GM18909 (cell line): ENCODE data around the gene KLLN.
A peak's percentile ranks its signal among the peaks of the same experiment; 100 is the strongest.
"Not testable (repeated sequence)": the region's sequence is repeated elsewhere in the genome, so short reads cannot be mapped to it uniquely, and the experiment has no call there.

Experiments
- ATAC-seq: cut with Tn5 transposase; IDR thresholded peaks from one replicate; pipeline ENCODE4 v1.9.1; 2021; ENCODE audit warnings: mild to moderate bottlenecking; ENCODE audit not compliant: unreplicated experiment, poor library complexity

The KLLN gene

DNA sequence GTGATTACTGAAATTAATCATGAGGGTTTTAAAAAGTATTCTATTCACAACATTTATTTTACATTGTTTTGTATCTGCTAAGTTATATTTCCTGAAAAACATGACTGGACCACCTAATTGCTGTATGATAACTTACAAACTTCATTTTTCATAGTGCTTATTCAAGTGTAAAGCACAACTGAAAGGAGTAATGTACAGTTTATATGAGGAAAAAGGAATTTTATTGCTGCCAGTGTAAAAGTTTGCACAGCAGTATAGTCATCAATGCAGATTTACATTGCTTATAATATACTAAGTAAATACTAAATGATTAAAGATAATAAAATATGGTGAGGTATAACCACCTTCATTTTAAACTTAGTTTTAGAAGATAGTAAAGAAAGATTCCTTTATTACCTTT lies 4.1 kb upstream of the KLLN start:
- ATAC-seq, result no peak

DNA sequence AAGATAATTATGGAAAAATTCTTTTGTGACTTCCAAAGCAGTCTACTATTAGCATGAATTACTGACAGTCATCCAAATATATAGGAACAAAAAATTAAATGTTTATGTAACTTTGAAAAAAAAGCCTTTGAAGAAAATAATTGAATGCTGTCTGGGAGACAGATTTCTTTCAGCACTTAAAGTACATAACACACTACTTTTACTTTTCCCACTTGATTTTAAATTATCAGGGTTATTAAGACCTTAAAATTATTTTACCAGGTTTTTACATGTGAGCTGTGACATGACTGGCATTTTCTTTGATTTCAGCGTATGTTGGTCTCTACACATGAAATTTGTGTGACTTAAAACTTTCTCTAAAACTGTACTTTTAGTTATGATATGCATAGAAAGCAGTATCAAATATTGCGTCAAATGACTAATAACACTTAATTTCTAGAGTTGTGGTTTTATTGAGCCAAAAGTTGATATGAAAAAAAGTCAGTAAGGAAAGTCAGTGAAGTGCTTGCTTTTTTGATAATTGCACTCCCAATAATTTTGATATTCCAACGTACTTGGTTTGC lies 3.2 kb upstream of the KLLN start:
- no peak for ATAC-seq

DNA sequence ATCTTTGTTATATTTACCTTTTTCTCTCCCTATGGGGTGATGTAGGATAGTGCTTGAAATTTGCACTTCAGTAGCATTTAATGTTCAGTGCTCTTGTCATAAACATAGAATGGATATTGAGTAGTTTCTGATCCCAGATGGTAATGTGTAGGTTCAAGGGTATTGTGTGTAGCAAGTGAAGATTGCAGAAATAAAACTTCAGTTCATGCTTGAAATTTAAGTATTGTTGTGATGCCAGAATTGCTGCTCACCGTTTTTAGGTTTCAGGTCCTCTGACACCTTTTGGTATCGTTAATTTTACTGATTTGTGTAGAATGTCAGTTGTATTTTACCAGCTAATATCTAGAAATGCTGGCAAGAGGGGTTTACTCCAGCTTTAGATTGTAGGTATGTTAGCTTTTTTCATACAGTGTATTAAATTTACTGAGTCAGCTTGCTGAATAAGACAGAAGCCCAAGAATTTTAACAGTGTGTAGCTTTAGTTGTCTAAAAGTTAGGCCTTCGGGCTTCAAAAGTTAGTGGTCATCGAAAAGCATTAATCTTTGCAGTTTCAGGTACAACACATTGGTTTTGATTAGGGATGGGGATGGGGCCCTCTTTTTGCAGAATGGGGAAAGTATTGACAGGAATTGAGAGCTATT lies 2.0 kb upstream of the KLLN start:
- no peak for ATAC-seq

DNA sequence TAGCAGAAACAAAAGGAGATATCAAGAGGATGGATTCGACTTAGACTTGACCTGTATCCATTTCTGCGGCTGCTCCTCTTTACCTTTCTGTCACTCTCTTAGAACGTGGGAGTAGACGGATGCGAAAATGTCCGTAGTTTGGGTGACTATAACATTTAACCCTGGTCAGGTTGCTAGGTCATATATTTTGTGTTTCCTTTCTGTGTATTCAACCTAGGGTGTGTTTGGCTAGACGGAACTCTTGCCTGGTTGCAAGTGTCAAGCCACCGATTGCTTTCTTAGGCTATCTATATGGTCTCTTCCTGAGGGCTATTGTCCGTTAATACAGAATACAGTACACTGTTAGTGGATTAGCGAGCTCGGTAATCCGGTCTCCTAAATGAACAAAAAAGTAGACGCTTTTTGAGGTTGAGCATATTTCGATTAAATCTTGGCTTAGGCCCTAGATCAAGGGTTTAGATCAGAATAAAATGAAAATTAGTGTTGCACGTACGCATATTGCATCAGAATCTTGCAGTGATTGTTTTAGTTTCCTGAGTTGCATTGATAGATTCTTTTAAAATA lies 1.2 kb upstream of the KLLN start:
- no peak for ATAC-seq

DNA sequence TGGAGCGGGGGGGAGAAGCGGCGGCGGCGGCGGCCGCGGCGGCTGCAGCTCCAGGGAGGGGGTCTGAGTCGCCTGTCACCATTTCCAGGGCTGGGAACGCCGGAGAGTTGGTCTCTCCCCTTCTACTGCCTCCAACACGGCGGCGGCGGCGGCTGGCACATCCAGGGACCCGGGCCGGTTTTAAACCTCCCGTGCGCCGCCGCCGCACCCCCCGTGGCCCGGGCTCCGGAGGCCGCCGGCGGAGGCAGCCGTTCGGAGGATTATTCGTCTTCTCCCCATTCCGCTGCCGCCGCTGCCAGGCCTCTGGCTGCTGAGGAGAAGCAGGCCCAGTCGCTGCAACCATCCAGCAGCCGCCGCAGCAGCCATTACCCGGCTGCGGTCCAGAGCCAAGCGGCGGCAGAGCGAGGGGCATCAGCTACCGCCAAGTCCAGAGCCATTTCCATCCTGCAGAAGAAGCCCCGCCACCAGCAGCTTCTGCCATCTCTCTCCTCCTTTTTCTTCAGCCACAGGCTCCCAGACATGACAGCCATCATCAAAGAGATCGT lies 690 bp upstream of the KLLN start:
- ATAC-seq, result not testable (repeated sequence)

DNA sequence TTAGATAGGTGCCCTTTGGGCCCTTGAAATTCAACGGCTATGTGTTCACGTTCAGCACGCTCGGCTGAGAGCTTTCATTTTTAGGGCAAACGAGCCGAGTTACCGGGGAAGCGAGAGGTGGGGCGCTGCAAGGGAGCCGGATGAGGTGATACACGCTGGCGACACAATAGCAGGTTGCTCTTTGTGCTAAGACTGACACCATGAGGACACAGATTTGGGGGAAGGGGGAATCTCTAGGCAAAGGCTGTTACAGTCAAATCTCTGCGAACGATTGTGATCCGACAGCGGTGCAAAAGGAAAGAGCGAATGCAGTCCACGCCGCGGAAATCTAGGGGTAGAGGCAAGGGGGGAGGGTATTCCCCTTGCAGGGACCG lies 667 bp downstream of the KLLN start:
- peak; percentile 12 for ATAC-seq

DNA sequence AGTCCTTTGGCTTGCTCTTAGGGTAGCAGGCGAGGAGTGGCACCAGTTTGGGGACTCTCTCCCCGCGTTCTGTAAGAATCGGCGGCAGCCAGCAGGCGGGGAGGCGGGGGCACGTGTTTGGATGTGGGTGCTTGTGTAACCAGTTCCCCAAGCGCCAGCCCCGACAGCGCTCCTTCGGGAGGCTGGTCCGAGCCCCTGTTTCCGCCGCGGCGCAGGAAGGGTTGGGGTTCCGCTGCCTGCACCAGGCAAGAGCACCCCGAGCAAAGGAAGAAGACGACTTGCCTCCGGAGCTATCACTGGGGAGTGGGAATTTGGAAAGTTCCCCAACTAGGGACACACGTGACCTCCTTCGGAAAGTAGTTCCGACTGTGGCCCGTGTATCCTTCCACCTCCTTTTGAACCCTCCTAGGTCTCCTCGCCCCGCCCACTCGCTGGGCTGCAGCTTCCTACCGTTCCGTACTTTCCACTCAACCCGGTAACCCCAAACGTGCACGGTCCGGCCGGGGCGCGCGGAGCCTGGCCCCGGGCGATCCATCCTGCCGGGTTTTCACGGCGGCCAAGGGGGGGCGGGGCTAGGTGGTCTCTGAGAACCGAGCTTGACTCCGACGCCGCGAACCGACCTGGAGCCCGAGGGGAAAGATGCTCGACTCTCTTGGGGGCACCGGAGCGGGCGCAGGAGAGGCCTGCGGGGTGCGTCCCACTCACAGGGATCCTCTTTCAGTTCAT lies 1.2 kb downstream of the KLLN start:
- peak; percentile 54 for ATAC-seq

DNA sequence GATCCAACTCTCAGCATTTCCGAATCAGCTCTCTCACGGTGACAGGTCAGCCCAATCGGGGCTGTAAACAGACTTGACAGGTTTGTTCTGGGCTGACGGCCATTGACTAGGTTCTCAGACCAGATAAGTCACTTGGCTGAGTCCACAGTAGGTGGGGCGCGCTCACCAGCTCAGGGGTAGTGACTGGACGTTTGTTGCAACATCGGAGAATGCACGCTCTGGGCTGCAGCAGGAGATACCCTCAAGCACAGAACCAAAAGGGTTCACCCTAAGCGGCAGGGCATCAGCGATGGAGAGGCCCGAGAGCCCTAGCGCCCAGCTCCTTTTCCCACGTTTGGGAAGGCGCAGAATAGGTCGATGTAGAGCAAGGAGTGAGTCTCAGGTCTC lies 1.8 kb downstream of the KLLN start:
- peak; percentile 7 for ATAC-seq

DNA sequence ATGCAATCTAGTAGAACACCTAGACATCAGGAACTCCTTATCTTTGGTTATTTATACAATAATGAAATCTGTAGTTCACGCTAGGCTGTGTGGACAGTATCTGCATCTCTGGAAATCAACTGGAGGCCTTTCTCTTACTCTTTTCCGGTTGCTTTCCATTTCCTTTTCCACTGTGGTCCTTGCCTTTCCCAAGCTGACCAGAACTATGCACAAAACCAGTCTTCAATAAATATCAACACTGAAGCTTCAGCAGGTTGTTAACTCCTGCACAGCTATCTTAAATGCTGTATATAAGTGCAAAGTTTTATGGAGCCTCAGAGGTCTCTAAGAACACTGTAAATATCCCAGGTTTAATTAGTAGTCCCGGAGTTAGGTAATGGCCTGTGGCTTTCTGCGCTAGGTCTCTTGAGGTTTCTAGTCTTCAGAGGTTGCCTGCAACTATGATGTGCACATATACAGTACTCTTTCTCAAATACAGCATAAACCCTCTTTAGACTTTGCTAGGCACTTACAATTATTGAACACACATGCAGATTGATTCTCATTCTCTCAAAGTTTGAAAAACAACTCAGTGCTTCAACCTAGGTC lies 2.4 kb downstream of the KLLN start:
- ATAC-seq, result no peak

DNA sequence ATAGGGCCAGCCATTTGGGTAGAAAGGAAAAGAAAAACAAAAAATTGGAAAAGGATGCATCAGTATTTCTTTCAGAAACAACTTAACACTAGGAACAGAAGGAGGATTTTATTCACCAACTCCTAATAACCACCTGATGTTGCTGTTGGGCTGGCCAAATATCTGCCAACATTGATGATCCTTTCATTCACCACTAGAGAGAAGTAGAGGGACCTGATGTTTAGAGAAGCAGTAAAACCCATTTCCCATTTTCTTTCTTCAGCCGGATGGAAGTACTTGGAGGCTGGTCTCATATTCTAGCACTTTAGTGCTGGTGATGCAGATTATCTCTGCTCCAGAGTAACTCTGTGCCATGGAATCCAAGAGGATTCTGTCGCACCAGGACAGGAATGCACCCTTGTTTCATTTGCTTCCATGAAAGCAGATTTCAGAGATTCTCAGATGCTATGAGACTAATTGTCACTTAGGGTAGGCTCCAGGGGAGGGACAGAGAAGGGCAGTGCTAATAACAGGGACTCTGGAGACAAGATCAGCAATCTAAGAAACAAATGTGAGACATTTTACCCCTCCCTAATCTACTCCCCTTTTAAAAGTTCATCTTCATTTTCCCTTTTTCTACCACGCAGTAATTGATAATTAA lies 3.1 kb downstream of the KLLN start:
- no peak for ATAC-seq

DNA sequence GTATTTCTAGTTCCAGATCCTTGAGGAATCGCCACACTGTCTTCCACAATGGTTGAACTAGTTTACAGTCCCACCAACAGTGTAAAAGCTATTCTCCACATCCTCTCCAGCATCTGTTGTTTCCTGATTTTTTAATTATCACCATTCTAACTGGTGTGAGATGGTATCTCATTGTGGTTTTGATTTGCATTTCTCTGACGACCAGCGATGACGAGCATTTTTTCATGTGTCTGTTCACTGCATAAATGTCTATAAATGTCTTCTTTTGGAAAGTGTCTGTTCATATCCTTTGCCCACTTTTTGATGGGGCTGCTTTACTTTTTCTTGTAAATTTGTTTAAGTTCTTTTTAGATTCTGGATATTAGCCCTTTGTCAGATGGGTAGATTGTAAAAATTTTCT lies 7.7 kb downstream of the KLLN start:
- ATAC-seq, result not testable (repeated sequence)

DNA sequence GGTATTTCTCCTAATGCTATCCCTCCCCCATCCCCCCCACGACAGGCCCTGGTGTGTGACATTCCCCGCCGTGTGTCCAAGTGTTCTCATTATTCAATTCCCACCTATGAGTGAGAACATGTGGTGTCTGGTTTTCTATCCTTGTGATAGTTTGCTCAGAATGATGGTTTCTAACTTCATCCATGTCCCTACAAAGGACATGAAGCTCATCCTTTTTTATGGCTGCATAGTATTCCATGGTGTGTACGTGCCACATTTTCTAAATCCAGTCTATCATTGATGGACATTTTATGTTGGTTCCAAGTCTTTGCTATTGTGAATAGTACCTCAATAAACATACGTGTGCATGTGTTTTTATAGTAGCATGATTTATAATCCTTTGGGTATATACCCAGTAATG lies 8.1 kb downstream of the KLLN start:
- ATAC-seq, result not testable (repeated sequence)

DNA sequence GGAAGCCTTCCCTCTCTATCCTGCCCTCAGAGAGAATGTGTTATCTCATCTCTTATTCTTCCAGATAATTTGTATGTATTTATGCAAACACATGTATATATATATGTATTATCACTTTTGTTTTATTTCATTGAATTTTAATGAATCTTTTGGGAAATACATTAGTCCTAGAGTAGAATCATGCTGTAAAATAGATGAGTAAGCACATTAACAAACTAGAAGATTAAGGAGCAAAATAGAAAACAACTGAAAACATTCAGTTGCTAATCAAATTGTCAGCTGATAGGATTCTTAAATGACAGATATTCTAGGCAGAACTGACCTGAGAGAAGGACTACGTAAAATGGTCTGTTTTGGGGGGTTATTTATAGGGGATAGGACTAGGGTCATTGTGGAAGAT lies 11.2 kb downstream of the KLLN start:
- no peak for ATAC-seq

DNA sequence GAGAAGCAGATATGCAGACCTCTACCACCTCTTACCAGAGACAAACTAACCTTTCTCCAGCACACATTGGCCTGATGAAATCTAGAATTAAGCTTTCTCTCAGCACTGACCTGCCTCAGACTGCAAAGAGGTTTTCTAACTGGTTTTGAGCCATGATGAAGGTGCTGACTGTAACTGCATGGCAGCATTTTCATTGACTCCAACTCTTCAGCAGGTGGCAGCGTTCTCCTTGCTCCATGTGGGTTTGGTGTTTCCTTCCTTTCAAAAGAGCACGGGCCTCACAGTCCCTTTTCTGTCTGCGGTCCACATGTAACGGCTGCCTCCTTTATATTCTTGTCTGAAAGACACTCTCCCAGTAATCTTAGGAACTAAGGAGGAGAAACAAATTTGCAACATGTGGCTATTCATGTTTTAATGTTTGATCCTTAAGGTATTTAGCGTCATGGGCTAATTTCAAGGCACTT lies 12.6 kb downstream of the KLLN start:
- ATAC-seq, result no peak

DNA sequence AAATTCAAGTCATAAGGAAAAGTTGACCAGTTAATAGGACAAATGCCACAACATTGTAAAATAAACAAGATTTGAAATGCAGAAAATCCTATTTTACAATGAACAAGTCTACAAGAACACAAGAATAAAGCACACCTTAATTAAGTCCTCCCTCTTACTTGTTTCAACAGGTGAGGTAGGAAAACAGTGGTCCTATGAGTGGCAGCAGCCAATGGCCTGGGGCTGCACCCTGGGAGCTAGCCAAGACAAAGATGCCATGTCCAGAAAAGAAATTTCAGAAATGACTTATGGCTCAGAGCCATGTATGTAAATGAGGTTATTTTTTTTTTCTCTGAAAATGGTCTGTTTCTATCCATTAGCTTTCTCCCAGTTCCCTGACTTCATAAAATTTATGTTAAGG lies 14.3 kb downstream of the KLLN start:
- no peak for ATAC-seq

DNA sequence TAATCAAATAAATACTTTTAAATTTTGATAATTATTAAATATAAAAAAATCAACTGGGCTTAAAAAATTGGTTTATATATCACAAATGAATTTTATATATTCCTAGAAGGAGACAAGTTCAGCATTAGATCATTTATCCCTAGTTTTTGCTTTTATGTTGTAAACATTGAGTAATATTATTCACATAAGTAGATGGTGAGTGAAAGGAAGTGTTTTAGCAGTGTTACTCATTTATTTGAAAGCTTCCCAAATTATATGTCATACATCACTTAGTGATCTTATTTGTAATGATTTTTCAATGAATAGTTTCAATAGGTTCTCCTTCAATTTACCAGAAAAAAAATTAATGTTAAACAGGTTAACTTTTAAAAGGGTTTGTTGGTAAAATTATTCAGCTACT lies 15.8 kb downstream of the KLLN start:
- no peak for ATAC-seq

DNA sequence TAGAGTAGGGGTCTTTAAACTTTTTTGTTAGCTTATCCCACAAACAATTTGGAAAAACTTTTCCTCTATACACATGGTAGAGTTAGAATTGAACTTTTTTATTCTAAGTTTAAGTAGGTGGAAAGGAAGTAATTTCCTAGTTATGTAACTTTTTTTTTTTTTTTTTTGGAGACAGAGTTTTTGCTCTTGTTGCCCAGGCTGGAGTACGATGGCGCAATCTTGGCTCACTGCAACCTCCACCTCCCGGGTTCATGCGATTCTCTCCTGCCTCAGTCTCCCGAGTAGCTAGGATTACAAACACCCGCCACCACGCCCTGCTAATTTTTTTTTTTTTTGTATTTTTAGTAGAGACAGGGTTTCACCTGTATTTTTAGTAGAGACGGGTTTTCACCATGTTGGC lies 16.6 kb downstream of the KLLN start:
- ATAC-seq, result not testable (repeated sequence)

DNA sequence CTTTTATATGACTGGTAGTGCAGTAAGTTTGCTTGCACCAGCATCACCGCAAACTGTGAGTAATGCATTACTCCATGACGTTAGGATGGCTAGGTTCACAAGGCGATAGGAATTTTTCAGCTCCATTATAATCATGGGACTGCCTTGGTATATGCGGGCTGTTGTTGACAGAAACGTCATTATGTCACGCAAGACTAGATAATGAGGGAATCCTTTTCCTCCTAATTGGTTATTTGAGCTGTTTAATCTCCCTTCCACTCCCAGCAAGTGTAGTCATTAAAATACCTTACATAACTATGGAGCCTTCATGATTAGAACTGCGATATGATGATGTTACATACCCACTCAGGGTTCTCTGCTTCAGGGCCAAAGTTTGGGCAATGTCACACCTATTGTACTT lies 17.3 kb downstream of the KLLN start:
- no peak for ATAC-seq

DNA sequence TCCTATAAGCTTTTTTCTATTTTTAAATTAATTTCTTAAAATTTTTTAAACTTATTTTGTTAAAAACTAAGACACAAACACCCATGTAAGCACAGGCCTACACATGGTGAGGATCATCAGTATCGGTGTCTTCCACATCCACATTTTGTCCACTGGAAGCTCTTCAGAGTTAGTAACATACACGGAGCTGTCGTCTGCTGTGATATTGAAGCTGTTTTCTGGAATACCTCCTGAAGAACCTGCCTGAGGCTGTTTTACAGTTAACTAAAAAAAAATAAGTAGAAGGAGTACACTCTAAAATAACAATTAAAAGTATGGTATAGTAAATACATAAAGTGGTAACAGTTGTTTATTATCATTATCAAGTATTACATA lies 17.7 kb downstream of the KLLN start:
- no peak for ATAC-seq

DNA sequence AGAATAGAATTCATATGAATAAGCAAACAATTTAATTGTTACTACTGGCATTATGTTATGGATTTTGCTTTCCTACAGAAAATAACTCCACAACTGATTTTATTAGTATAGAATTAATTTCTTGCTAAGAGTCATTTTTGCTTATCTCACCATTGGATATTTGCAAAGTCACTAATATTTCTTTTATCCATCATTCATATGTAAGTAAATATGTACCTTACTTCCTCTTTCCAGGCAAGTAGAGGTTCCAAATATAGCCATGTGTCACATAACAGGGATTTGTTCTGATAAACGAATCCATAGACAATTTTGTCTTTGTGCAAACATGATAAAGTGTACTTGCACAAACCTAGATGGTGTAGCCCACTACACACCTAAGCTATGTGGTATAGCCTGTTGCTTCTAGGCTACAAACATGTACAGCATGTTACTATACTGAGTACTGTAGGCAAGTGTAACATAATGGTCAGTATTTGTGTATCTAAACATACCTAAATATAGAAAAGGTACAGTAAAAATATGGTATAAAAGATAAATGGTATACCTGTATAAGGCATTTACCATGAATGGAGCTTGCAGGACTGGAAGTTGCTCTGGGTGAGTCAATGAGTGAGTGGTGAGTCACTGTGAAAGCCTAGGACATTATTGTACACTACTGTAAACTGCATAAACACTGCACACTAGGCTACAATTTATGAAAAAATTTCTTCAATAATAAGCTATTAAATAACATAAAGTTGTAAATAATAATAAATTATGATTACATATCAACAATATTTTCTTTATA lies 18.3 kb downstream of the KLLN start:
- no peak for ATAC-seq
